ENCODE results near the gene RAB18. TPM values are rescaled to one million over a fixed set of nuclear protein-coding genes. Genes with fewer than 3 reads are reported as not detected.

RAB18 gene
- total and polyA plus RNA-seq, 10 of the 15 experiments (the other 5 are each of a cell fraction or from before 2014, with no cell fraction given): 13.4 to 98.8 (median 42.1) TPM

DNA sequence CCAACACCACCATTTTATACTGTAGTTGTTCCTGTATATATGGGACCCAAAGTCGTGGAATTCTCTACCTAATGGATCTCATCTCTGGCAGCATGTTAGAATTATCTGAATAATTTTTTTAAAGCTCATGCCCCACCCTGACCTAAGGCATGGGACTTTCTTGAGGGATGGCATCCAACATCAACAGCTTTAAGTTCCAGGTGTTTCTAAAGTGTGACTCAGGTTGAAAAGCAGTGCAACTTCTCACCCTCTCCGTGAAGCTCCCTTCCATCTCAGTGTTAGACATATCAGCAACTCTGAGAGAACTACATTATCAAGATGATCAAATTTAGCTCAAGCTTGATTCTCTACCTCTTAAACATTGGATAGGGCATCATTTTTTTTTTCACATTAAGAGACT, 18.1 kb upstream of the RAB18 start (continued):
- TF ChIP-seq POU2F2 (IDR thresholded peaks at IDR 0.05; ENCODE audit: borderline replicate concordance, low read depth, low read length) (no peak), STAT3 (IDR thresholded peaks at IDR 0.05; ENCODE audit: low read depth, low read length) (no peak), SUZ12 (IDR thresholded peaks at IDR 0.05; ENCODE audit: unreplicated experiment) (no peak), ZNF207 (IDR thresholded peaks at IDR 0.05; ENCODE audit: borderline replicate concordance) (no peak), ZNF384 (IDR thresholded peaks at IDR 0.05; ENCODE audit: borderline replicate concordance, low read depth, low read length) (no peak)

DNA sequence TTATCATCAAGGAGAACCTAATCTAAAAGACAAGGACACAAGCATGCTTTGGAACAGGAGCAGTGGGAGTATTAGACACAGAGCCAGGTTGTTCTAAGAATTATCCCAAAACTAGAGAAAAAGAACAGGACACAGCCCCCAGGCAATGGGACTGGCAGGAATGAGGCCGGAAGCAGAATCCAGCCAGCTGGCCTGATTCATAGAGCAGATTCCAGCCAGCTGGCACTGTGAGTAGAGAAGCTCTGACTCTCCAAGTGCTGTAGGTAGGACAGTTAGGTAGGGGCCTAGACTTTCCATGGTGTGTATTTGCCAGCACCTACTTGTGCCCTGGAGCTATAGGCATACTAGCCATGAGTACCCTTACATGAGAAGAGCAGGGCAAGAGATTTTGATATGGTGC, 13.3 kb upstream of the RAB18 start:
- RAD21 ChIA-PET (ENCODE audit: unreplicated experiment): interaction anchor here (1.1 kb wide), 1 partner anchor 16 kb away, joined by 3 read pairs; no protein-coding TSS in a partner anchor
- TF ChIP-seq SRF (IDR thresholded peaks at IDR 0.05; ENCODE audit: low read depth in 2 of 2, low read length in 2 of 2) (no peak), STAT3 (IDR thresholded peaks at IDR 0.05; ENCODE audit: low read depth, low read length) (no peak), SMAD5 (IDR thresholded peaks at IDR 0.05; ENCODE audit: low read depth) (no peak), RUNX3 (IDR thresholded peaks at IDR 0.05; ENCODE audit: low read length) (no peak), TCF3 (IDR thresholded peaks at IDR 0.05; ENCODE audit: borderline replicate concordance, insufficient read depth, low read depth, low read length) (no peak), KDM1A (IDR thresholded peaks at IDR 0.05; ENCODE audit: borderline replicate concordance) (no peak), CHD1 (IDR thresholded peaks at IDR 0.05; ENCODE audit: low read depth, low read length) (no peak), ZSCAN29 (IDR thresholded peaks at IDR 0.05) (no peak), MTA2 (IDR thresholded peaks at IDR 0.05; ENCODE audit: low read depth) (no peak), MYC (IDR thresholded peaks at IDR 0.05; ENCODE audit: insufficient read depth, insufficient read length, insufficient replicate concordance, low read length, severe bottlenecking) (no peak), IRF4 (IDR thresholded peaks at IDR 0.05; ENCODE audit: low read depth, low read length) (no peak), IKZF1 (conservative IDR thresholded peaks at IDR 0.05) (no peak), MXI1 (IDR thresholded peaks at IDR 0.05; ENCODE audit: low read depth, low read length) (no peak), ZNF217 (IDR thresholded peaks at IDR 0.05) (no peak)
- TF ChIP-seq, protein P1, sequence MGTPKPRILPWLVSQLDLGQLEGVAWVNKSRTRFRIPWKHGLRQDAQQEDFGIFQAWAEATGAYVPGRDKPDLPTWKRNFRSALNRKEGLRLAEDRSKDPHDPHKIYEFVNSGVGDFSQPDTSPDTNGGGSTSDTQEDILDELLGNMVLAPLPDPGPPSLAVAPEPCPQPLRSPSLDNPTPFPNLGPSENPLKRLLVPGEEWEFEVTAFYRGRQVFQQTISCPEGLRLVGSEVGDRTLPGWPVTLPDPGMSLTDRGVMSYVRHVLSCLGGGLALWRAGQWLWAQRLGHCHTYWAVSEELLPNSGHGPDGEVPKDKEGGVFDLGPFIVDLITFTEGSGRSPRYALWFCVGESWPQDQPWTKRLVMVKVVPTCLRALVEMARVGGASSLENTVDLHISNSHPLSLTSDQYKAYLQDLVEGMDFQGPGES (IDR thresholded peaks at IDR 0.05): no peak
- TF ChIP-seq, protein P2, sequence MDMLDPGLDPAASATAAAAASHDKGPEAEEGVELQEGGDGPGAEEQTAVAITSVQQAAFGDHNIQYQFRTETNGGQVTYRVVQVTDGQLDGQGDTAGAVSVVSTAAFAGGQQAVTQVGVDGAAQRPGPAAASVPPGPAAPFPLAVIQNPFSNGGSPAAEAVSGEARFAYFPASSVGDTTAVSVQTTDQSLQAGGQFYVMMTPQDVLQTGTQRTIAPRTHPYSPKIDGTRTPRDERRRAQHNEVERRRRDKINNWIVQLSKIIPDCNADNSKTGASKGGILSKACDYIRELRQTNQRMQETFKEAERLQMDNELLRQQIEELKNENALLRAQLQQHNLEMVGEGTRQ (IDR thresholded peaks at IDR 0.05; ENCODE audit: borderline replicate concordance, low read depth, low read length): no peak
- TF ChIP-seq, protein P3, sequence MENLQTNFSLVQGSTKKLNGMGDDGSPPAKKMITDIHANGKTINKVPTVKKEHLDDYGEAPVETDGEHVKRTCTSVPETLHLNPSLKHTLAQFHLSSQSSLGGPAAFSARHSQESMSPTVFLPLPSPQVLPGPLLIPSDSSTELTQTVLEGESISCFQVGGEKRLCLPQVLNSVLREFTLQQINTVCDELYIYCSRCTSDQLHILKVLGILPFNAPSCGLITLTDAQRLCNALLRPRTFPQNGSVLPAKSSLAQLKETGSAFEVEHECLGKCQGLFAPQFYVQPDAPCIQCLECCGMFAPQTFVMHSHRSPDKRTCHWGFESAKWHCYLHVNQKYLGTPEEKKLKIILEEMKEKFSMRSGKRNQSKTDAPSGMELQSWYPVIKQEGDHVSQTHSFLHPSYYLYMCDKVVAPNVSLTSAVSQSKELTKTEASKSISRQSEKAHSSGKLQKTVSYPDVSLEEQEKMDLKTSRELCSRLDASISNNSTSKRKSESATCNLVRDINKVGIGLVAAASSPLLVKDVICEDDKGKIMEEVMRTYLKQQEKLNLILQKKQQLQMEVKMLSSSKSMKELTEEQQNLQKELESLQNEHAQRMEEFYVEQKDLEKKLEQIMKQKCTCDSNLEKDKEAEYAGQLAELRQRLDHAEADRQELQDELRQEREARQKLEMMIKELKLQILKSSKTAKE (IDR thresholded peaks at IDR 0.05; ENCODE audit: low read depth, poor library complexity, severe bottlenecking): no peak
- TF ChIP-seq, protein P4, sequence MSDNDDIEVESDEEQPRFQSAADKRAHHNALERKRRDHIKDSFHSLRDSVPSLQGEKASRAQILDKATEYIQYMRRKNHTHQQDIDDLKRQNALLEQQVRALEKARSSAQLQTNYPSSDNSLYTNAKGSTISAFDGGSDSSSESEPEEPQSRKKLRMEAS (IDR thresholded peaks at IDR 0.05; ENCODE audit: low read depth, low read length): no peak

More for the DNA sequence above, 13.3 kb upstream of the RAB18 start:
- no peak overlapping the region for H3K4me2 ChIP-seq (ENCODE audit: control insufficient read depth, insufficient read depth)
- no peak overlapping the region for H3K9ac ChIP-seq (ENCODE audit: control insufficient read depth, insufficient read depth, low read length)
- no peak overlapping the region for H3K4me3 ChIP-seq
- no peaks in the 10 kb centered on the region for H3K79me2 ChIP-seq (ENCODE audit: control insufficient read depth, insufficient read depth, low read length)
- no TSS peak for BruUV-seq (replicated peaks)
- no peak overlapping the region for H2AFZ ChIP-seq (ENCODE audit: control insufficient read depth, low read depth, low read length)
- peaks cover 2% of the 10 kb centered on the region; the same call in 1 of the 3 replicates for H3K9me3 ChIP-seq (replicated peaks; ENCODE audit: control insufficient read depth, insufficient read depth, low read length)
- H3K4me1 ChIP-seq (ENCODE audit: control insufficient read depth, insufficient read depth, low read length): no peaks in the 10 kb centered on the region
- WGBS (ENCODE audit: insufficient coverage, insufficient replicate concordance, low lambda C conversion rate, missing lambda C conversion rate): 31% methylated on average over 1 of the region's 1 CpG
- no peaks in the 10 kb centered on the region for H4K20me1 ChIP-seq (ENCODE audit: control insufficient read depth, insufficient read depth)
- intact Hi-C loops (cut with micrococcal nuclease; ENCODE audit: unreplicated experiment) (no loop called here), in situ Hi-C loops (cut with MboI) (no loop called here)
- DNase-seq (ENCODE audit: low read depth, low spot score) (no peak), FAIRE-seq (no peak), ATAC-seq (no peak)
- no peak overlapping the region for H3K27ac ChIP-seq (ENCODE audit: control insufficient read depth, insufficient read depth)
- no peaks in the 10 kb centered on the region for H3K36me3 ChIP-seq (ENCODE audit: control insufficient read depth in 2 of 2, insufficient read depth in 2 of 2, low read length in 1 of 2)
- ChIA-PET POLR2A (no interaction called here), SMC1A (ENCODE audit: uncharacterized antibody, unreplicated experiment) (no interaction called here), CTCF (no interaction called here)
- H3K27me3 ChIP-seq (replicated peaks in 1 of 2; ENCODE audit: control insufficient read depth in 2 of 2, insufficient read depth in 2 of 2, low read length in 1 of 2): no peaks in the 10 kb centered on the region

All from GM12878 (cell line).